HepG2 (cell line): Measurements from ENCODE around the gene HDDC2. TPM values are rescaled to one million over a fixed set of nuclear protein-coding genes. Genes with fewer than 3 reads are reported as not detected.

Experiments
- ATAC-seq: fragments of 200-7000 bp; cut with Tn5 transposase; 3 replicates; pipeline ENCODE4 v1.9.1; 2020; ENCODE audit warnings: mild to moderate bottlenecking, moderate library complexity
- BruUV-seq: library from RNA; stranded (reverse); fragments of 400-500 nt; replicated peaks from 2 replicates; lab custom pipeline; 2021; lab: Mats Ljungman, UMichigan
- CTCF ChIA-PET: fragments of 300-600 bp; formaldehyde crosslinking; extraction: SDS; loops from one replicate; lab custom pipeline; 2021; ENCODE audit warnings: low total read pairs, inconsistent platforms, low intra/inter-chr PET ratio; lab: Yijun Ruan, JAX
- POLR2A ChIA-PET: fragments of 350-600 bp; sonication (Branson Sonifier 250); formaldehyde crosslinking; loops from one replicate; lab custom pipeline; 2020; ENCODE audit warnings: antibody characterized with exemption, inconsistent platforms; lab: Yijun Ruan, JAX
- DNase-seq: peaks from one replicate; pipeline ENCODE4 v3.0.0-alpha.2; 2015; ENCODE audit warnings: low spot score
- FAIRE-seq: peaks from 3 replicates; lab custom pipeline; 2011; peaks lifted over from hg19 to GRCh38; lab: Jason Lieb, UNC
- H2AFZ ChIP-seq: one replicate; pipeline ENCODE4 v1.6.1; 2011; ENCODE audit warnings: low read length, inconsistent platforms
- H3K27ac ChIP-seq: fragments of 300-600 bp; 3 replicates; pipeline ENCODE4 v1.8.0; 2011; ENCODE audit warnings: mixed run types, mild to moderate bottlenecking, mixed read lengths, low read length, inconsistent platforms; ENCODE audit not compliant: insufficient read depth; ENCODE audit errors: extremely low read length
- H3K27me3 ChIP-seq, 2 experiments: fragments of 200-600 bp in 1 of 2; 2 replicates in 1 of 2; 3 replicates in 1 of 2; pipeline versions ENCODE4 v1.6.0 to v1.8.0; 2011; ENCODE audit warnings: low read length in 2 of 2, mild to moderate bottlenecking in 2 of 2, moderate library complexity in 2 of 2, inconsistent platforms in 1 of 2; ENCODE audit not compliant: insufficient read depth in 2 of 2, control insufficient read depth in 1 of 2
- H3K36me3 ChIP-seq, 2 experiments: fragments of 200-600 bp in 1 of 2; replicated peaks in 1 of 2; 2 replicates in 1 of 2; 3 replicates in 1 of 2; pipeline versions ENCODE4 v1.5.1 to v1.8.0; 2011; ENCODE audit warnings: low read length in 2 of 2, inconsistent platforms in 1 of 2; ENCODE audit not compliant: insufficient read depth in 2 of 2, control insufficient read depth in 1 of 2
- H3K4me1 ChIP-seq: 2 replicates; pipeline ENCODE4 v1.5.1; 2012; ENCODE audit warnings: low read length, inconsistent platforms; ENCODE audit not compliant: insufficient read depth
- H3K4me2 ChIP-seq: 2 replicates; pipeline ENCODE4 v1.6.0; 2011; ENCODE audit warnings: low read depth, low read length, inconsistent platforms
- H3K4me3 ChIP-seq, 3 experiments: fragments of 200-600 bp in 1 of 3; sonication (generic), shearing (Covaris generic) in 1 of 3; replicated peaks in 1 of 3; 2 replicates each; pipeline ENCODE4 v1.5.1; 2011 to 2016; ENCODE audit warnings: low read length in 3 of 3, inconsistent platforms in 2 of 3, low read depth in 2 of 3, mild to moderate bottlenecking in 2 of 3, control low read depth in 1 of 3, mixed read lengths in 1 of 3; ENCODE audit not compliant: insufficient read depth in 1 of 3
- H3K79me2 ChIP-seq: one replicate; pipeline ENCODE4 v1.6.1; 2011; ENCODE audit warnings: low read length, inconsistent platforms; ENCODE audit not compliant: insufficient read depth
- H3K9ac ChIP-seq: 2 replicates; pipeline ENCODE4 v1.6.0; 2011; ENCODE audit warnings: mild to moderate bottlenecking, low read depth, low read length, inconsistent platforms; ENCODE audit not compliant: insufficient read depth
- H3K9me3 ChIP-seq: 2 replicates; pipeline ENCODE4 v1.5.1; 2012; ENCODE audit warnings: mild to moderate bottlenecking, low read length
- H4K20me1 ChIP-seq: 2 replicates; pipeline ENCODE4 v1.6.0; 2011; ENCODE audit warnings: inconsistent platforms, mild to moderate bottlenecking, low read length, moderate library complexity; ENCODE audit not compliant: insufficient read depth
- AKNA ChIP-seq: sonication (generic); formaldehyde crosslinking; IDR thresholded peaks from 2 replicates; pipeline ENCODE4 v1.4.0; 2020; ENCODE audit warnings: missing genetic modification reagents, borderline replicate concordance
- FOXO1 ChIP-seq: sonication (generic); formaldehyde crosslinking; IDR thresholded peaks from 2 replicates; pipeline ENCODE4 v1.4.0; 2020; ENCODE audit warnings: missing genetic modification reagents
- HMGA1 ChIP-seq: sonication (generic); formaldehyde crosslinking; conservative IDR thresholded peaks from 2 replicates; pipeline ENCODE4 v1.4.0; 2020; ENCODE audit warnings: missing genetic modification reagents
- NFE2L2 ChIP-seq: fragments of 150-350 bp; IDR thresholded peaks from 2 replicates; pipeline ENCODE4 v1.6.1; 2014; ENCODE audit warnings: low read length
- TERF1 ChIP-seq: sonication (generic); formaldehyde crosslinking; IDR thresholded peaks from 2 replicates; pipeline ENCODE4 v1.8.0; 2022; ENCODE audit warnings: mild to moderate bottlenecking, missing genetic modification reagents, moderate library complexity
- TIGD3 ChIP-seq: sonication (generic); formaldehyde crosslinking; IDR thresholded peaks from 2 replicates; pipeline ENCODE4 v1.5.1; 2020; ENCODE audit warnings: mild to moderate bottlenecking, missing genetic modification reagents, borderline replicate concordance
- ZKSCAN8 ChIP-seq: IDR thresholded peaks from 2 replicates; pipeline ENCODE4 v1.6.1; 2016; ENCODE audit warnings: borderline replicate concordance, missing genetic modification reagents, missing compliant biosample characterization
- WGBS: methylation state at CpG from one replicate; pipeline ENCODE4 v1.1.6; 2017; ENCODE audit warnings: low lambda C conversion rate; 5-methylcytosine and 5-hydroxymethylcytosine counted together
- in situ Hi-C: cut with HindIII; loops from 2 replicates; pipeline ENCODE4 v1.10.0; 2017; ENCODE audit warnings: low pct_unique_long_range_greater_than_20kb; ENCODE audit not compliant: extremely low pct_ligation_motif_present
- intact Hi-C: fragments of 100-400 bp; cut with micrococcal nuclease; formaldehyde crosslinking; loops from one replicate; pipeline ENCODE4 v1.10.0; 2022; ENCODE audit not compliant: unreplicated experiment
- polyA plus RNA-seq, 8 experiments: library from polyadenylated mRNA; depleted of rRNA in 3 of 8; stranded (reverse) in 7 of 8; unstranded in 1 of 8; fragments of >200 nt; fragmentation: Illumina TruSeq in 4 of 8; extraction: Trizol in 4 of 8; gene quantifications; 2 replicates each; pipeline versions ENCODE4 v1.2.1 to v1.2.3, GENCODE V29; 2011 to 2016; ENCODE audit warnings: low read depth in 4 of 8, missing spikeins in 1 of 8, mixed read lengths in 1 of 8; ENCODE audit not compliant: insufficient read depth in 1 of 8
- total RNA-seq, 5 experiments: library from RNA; depleted of rRNA; stranded (reverse); fragments of >200 nt; fragmentation: Illumina TruSeq; extraction: Trizol; gene quantifications; 2 replicates each; pipeline ENCODE4 v1.2.3, GENCODE V29; 2016; ENCODE audit warnings: low read depth in 1 of 5

The HDDC2 gene
- total and polyA plus RNA-seq, 2 of the 13 experiments (the other 11 are each of a cell fraction or from before 2014, with no cell fraction given), result 76.7 to 78.7 TPM

- H3K79me2 ChIP-seq, result no peaks in the 10 kb centered on the region
- CTCF ChIA-PET, result no interaction called here
- 24% methylated on average over 4 of the region's 4 CpGs for WGBS
- no peak overlapping the region for H2AFZ ChIP-seq
- H3K36me3 ChIP-seq, result peaks cover 3% of the 10 kb centered on the region in 2 experiments; a peak in 3 of 5 replicates
- no peak overlapping the region for H3K9ac ChIP-seq
- peaks cover 7% of the 10 kb centered on the region; the same call in 1 of the 2 replicates for H3K9me3 ChIP-seq
- no peak overlapping the region for H3K4me3 ChIP-seq
- no peak overlapping the region for H3K27ac ChIP-seq
- H3K27me3 ChIP-seq, result peaks cover 0 to 4% of the 10 kb centered on the region in 2 experiments; a peak in 1 of 5 replicates
- TF ChIP-seq TERF1 (CRISPR knock-in tag), result no peak
- no peak for TF ChIP-seq HMGA1 (CRISPR knock-in tag)
- TF ChIP-seq FOXO1, result no peak
- TF ChIP-seq TIGD3 (CRISPR knock-in tag), result no peak
- no peak for TF ChIP-seq AKNA (CRISPR knock-in tag)
- no peak for TF ChIP-seq ZKSCAN8 (CRISPR knock-in tag)
- no peak for TF ChIP-seq NFE2L2
- TF ChIP-seq, all 625 proteins: peak for 0
- POLR2A ChIA-PET, result no interaction called here
- intact Hi-C loops (loop anchor here (5.0 kb wide), 1 partner anchor 111 kb away; no protein-coding TSS in a partner anchor), in situ Hi-C loops (loop anchor here (10.0 to 25.0 kb wide), 2 partner anchors 652 to 1809 kb away; partner anchors contain the start of genes HINT3 and RSPO3)
- Histone ChIP-seq H3K4me1 (peaks cover 45% of the 10 kb centered on the region), H4K20me1 (no peaks in the 10 kb centered on the region), H3K4me2 (no peak overlapping the region)
- no peak for FAIRE-seq
- no peak for ATAC-seq
- no TSS peak for BruUV-seq
- no peak for DNase-seq
Measured at GRCh38 chr6:125302840-125303511, 1.2 kb upstream of the HDDC2 start.
